Testis (tissue), 3 donors: ENCODE results near the gene AFF4. TPM values are rescaled to one million over a fixed set of nuclear protein-coding genes. Genes with fewer than 3 reads are reported as not detected.

Source experiments
- DNase-seq: peaks from one replicate; pipeline ENCODE4 v3.0.0-alpha.2; 2019
- H3K27ac ChIP-seq, 2 donors: fragments of 200-600 bp; sonication (generic); one replicate each; pipeline ENCODE4 v1.5.1; 2019
- H3K27me3 ChIP-seq: fragments of 200-600 bp; sonication (generic); one replicate; pipeline ENCODE4 v1.5.1; 2019
- H3K36me3 ChIP-seq: fragments of 200-600 bp; sonication (generic); one replicate; pipeline ENCODE4 v1.5.1; 2017; ENCODE audit warnings: low read depth; ENCODE audit errors: missing control alignments
- H3K4me1 ChIP-seq: fragments of 200-600 bp; sonication (generic); one replicate; pipeline ENCODE4 v1.5.1; 2019
- H3K4me3 ChIP-seq, 2 donors: fragments of 200-600 bp; sonication (generic); one replicate each; pipeline ENCODE4 v1.5.1; 2017 to 2019
- H3K9me3 ChIP-seq: fragments of 200-600 bp; sonication (generic); one replicate; pipeline ENCODE4 v1.5.1; 2017
- POLR2A ChIP-seq: fragments of 450-650 bp; IDR thresholded peaks from one replicate; pipeline ENCODE4 v1.6.1; 2017; ENCODE audit warnings: antibody characterized with exemption, mild to moderate bottlenecking, moderate library complexity
- WGBS, 2 donors: methylation state at CpG; one replicate each; pipeline ENCODE4 v1.1.5; 2018; 5-methylcytosine and 5-hydroxymethylcytosine counted together
- intact Hi-C: fragments of 100-400 bp; cut with DNase I; formaldehyde crosslinking; loops from one replicate; pipeline ENCODE4 v1.15.1; 2023; ENCODE audit warnings: low total_unique reads
- polyA plus RNA-seq: library from polyadenylated mRNA; stranded (reverse); fragments of 350-450 nt; fragmentation: Illumina TruSeq; extraction: RNeasy Lipid Tissue Mini Kit (QIAGEN cat#74804); gene quantifications from one replicate; pipeline ENCODE4 v1.2.3, GENCODE V29; 2014; ENCODE audit warnings: low read depth, low replicate concordance; ENCODE audit not compliant: insufficient read depth
- total RNA-seq, 2 donors: library from RNA; depleted of rRNA; stranded (reverse); fragments of >200 nt; gene quantifications; one replicate each; pipeline ENCODE4 v1.2.3, GENCODE V29; 2016
- TF ChIP-seq, protein P1 (sequence below), 3 experiments: fragments of 450-650 bp in 2 of 3; fragments of 200-600 bp in 1 of 3; sonication (generic) in 1 of 3; IDR thresholded peaks; one replicate each; pipeline ENCODE4 v1.5.1; 2016 to 2019; ENCODE audit warnings: antibody characterized with exemption in 3 of 3, mild to moderate bottlenecking in 2 of 3, moderate library complexity in 1 of 3

AFF4 gene
- total and polyA plus RNA-seq, 3 donors from 2014 or later = 57.2 to 112 (median 112) TPM

GRCh38 chr5:132853790-132854189, 109.6 kb downstream of the AFF4 start:
- Histone ChIP-seq H3K36me3 (no peaks in the 10 kb centered on the region), H3K4me3 (no peak overlapping the region), H3K4me1 (no peaks in the 10 kb centered on the region), H3K9me3 (no peaks in the 10 kb centered on the region), H3K27ac (no peak overlapping the region), H3K27me3 (no peaks in the 10 kb centered on the region)
- no peak for DNase-seq
- TF ChIP-seq POLR2A = no peak
- TF ChIP-seq, protein P1, sequence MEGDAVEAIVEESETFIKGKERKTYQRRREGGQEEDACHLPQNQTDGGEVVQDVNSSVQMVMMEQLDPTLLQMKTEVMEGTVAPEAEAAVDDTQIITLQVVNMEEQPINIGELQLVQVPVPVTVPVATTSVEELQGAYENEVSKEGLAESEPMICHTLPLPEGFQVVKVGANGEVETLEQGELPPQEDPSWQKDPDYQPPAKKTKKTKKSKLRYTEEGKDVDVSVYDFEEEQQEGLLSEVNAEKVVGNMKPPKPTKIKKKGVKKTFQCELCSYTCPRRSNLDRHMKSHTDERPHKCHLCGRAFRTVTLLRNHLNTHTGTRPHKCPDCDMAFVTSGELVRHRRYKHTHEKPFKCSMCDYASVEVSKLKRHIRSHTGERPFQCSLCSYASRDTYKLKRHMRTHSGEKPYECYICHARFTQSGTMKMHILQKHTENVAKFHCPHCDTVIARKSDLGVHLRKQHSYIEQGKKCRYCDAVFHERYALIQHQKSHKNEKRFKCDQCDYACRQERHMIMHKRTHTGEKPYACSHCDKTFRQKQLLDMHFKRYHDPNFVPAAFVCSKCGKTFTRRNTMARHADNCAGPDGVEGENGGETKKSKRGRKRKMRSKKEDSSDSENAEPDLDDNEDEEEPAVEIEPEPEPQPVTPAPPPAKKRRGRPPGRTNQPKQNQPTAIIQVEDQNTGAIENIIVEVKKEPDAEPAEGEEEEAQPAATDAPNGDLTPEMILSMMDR (IDR thresholded peaks at IDR 0.05) = no peak
- intact Hi-C loops = no loop called here
- 35 to 62% methylated on average over 1 of the region's 1 CpG for WGBS, 2 donors

DNA sequence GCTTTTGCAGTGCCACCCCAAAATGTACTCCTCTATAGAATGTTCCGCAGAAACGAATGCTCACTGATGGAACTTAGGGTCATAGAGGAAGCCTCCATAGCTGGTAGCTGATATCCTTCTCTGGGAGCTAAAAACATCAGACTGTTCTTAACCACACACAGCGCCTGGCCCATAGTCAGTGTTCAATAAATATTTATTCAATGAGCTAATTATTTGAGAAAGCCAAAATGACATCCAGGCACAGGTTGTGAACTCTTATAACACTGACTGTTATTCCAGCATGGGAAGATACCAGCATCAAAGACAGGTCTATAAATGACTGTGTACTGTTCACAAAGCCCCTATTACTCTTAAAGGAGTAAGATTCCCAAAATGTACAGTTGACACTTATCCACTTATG, 110.1 kb downstream of the AFF4 start:
- no peaks in the 10 kb centered on the region for H3K4me1 ChIP-seq
- H3K27ac ChIP-seq = no peak overlapping the region
- no peaks in the 10 kb centered on the region for H3K36me3 ChIP-seq
- 91 to 94% methylated on average over 3 of the region's 3 CpGs for WGBS, 2 donors
- TF ChIP-seq, protein P1 (IDR thresholded peaks at IDR 0.05) = no peak
- no peak for TF ChIP-seq POLR2A
- H3K27me3 ChIP-seq = no peaks in the 10 kb centered on the region
- no peak for DNase-seq
- no peak overlapping the region for H3K4me3 ChIP-seq
- H3K9me3 ChIP-seq = no peaks in the 10 kb centered on the region
- intact Hi-C loops = no loop called here

- no peak for DNase-seq
These were observed 113.4 kb downstream of the AFF4 start for GRCh38 chr5:132850066-132850465.

DNA sequence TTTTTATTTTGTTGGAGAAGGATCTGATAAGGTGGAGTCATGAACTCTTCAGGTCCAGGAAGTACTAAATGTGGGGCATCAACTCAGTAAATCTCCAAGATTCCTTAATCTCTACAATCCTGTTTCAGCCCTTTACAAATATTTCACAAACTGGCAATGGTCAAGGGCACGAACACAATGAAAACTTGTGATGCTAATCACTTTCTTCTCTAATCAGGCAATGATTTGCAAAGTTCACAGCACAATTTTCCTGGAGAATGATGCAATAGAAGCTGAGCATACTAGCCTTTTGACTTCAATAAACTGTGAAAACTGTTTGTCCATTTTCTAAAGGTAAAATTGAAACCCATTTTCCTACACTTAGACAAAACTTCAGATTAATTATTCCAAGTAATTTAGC, 114.1 kb downstream of the AFF4 start:
- Histone ChIP-seq H3K36me3 (no peaks in the 10 kb centered on the region), H3K27ac (no peak overlapping the region), H3K4me1 (no peaks in the 10 kb centered on the region), H3K27me3 (no peaks in the 10 kb centered on the region), H3K9me3 (no peaks in the 10 kb centered on the region), H3K4me3 (no peak overlapping the region)
- TF ChIP-seq POLR2A = no peak
- TF ChIP-seq, protein P1 (IDR thresholded peaks at IDR 0.05) = no peak
- intact Hi-C loops = no loop called here
- no peak for DNase-seq
- WGBS, 2 donors = 39 to 44% methylated on average over 1 of the region's 1 CpG

More at GRCh38 chr5:132850066-132850465, 113.4 kb downstream of the AFF4 start:
- intact Hi-C loops = no loop called here
- Histone ChIP-seq H3K27me3 (no peaks in the 10 kb centered on the region), H3K36me3 (no peaks in the 10 kb centered on the region), H3K4me1 (no peaks in the 10 kb centered on the region), H3K9me3 (no peaks in the 10 kb centered on the region), H3K4me3 (no peak overlapping the region), H3K27ac (no peak overlapping the region)
- no peak for TF ChIP-seq POLR2A
- TF ChIP-seq, protein P1 (IDR thresholded peaks at IDR 0.05) = no peak
- 64 to 69% methylated on average over 2 of the region's 2 CpGs for whole genome bisulfite sequencing, 2 donors

GRCh38 chr5:132848270-132848669, 115.2 kb downstream of the AFF4 start:
- Histone ChIP-seq H3K27me3 (no peaks in the 10 kb centered on the region), H3K9me3 (no peaks in the 10 kb centered on the region), H3K36me3 (no peaks in the 10 kb centered on the region), H3K4me1 (no peaks in the 10 kb centered on the region), H3K27ac (no peak overlapping the region), H3K4me3 (no peak overlapping the region)
- intact Hi-C loops = no loop called here
- WGBS, 2 donors = 93 to 95% methylated on average over 8 of the region's 8 CpGs
- TF ChIP-seq, protein P1 (IDR thresholded peaks at IDR 0.05) = no peak
- TF ChIP-seq POLR2A = no peak
- no peak for DNase-seq
